Liver (tissue), 9 donors: ENCODE results near the gene CCL21. TPM values are rescaled to one million over a fixed set of nuclear protein-coding genes. Genes with fewer than 3 reads are reported as not detected.

Experiments
- DNase-seq: peaks from one replicate; pipeline ENCODE4 v3.0.0-alpha.2; 2017; ENCODE audit warnings: low spot score
- H3K27ac ChIP-seq, 2 donors: one replicate each; pipeline ENCODE4 v1.7.0; 2013; ENCODE audit warnings: inconsistent platforms in 2 of 2, low read length in 2 of 2, control low read depth in 1 of 2, low read depth in 1 of 2, mild to moderate bottlenecking in 1 of 2
- H3K27me3 ChIP-seq, 4 donors: one replicate each; pipeline versions ENCODE4 v1.6.1 to v1.7.0; 2013; ENCODE audit warnings: low read length in 3 of 4, inconsistent platforms in 1 of 4, mild to moderate bottlenecking in 1 of 4, moderate library complexity in 1 of 4; ENCODE audit not compliant: control insufficient read depth in 4 of 4, insufficient read depth in 4 of 4
- H3K36me3 ChIP-seq, 4 donors: one replicate each; pipeline versions ENCODE4 v1.6.1 to v1.7.0; 2013; ENCODE audit warnings: low read length in 3 of 4, mild to moderate bottlenecking in 3 of 4, low read depth in 1 of 4, moderate library complexity in 1 of 4; ENCODE audit not compliant: control insufficient read depth in 4 of 4, insufficient read depth in 3 of 4
- H3K4me1 ChIP-seq, 4 donors: one replicate each; pipeline versions ENCODE4 v1.6.1 to v1.7.0; 2013; ENCODE audit warnings: low read length in 3 of 4, mild to moderate bottlenecking in 3 of 4, moderate library complexity in 1 of 4; ENCODE audit not compliant: control insufficient read depth in 4 of 4, insufficient read depth in 4 of 4
- H3K4me3 ChIP-seq, 3 donors: one replicate each; pipeline versions ENCODE4 v1.6.1 to v1.7.0; 2013; ENCODE audit warnings: low read length in 3 of 3, control low read depth in 1 of 3, low read depth in 1 of 3, mild to moderate bottlenecking in 1 of 3
- H3K9ac ChIP-seq, 2 donors: one replicate each; pipeline ENCODE4 v1.7.0; 2013; ENCODE audit warnings: low read length in 2 of 2, mild to moderate bottlenecking in 2 of 2, moderate library complexity in 2 of 2, control low read depth in 1 of 2, low read depth in 1 of 2
- H3K9me3 ChIP-seq, 4 donors: one replicate each; pipeline versions ENCODE4 v1.6.1 to v1.7.0; 2013; ENCODE audit warnings: low read length in 3 of 4; ENCODE audit not compliant: control insufficient read depth in 4 of 4
- FOXA2 ChIP-seq: IDR thresholded peaks from 2 replicates; pipeline ENCODE4 v1.6.1; 2016; ENCODE audit warnings: antibody characterized with exemption
- HNF4A ChIP-seq, 2 donors: conservative IDR thresholded peaks; 2 replicates each; pipeline ENCODE4 v1.6.1; 2016; ENCODE audit warnings: antibody characterized with exemption in 2 of 2, mild to moderate bottlenecking in 2 of 2
- HNF4G ChIP-seq: IDR thresholded peaks from 2 replicates; pipeline ENCODE4 v1.6.1; 2016; ENCODE audit warnings: antibody characterized with exemption
- JUND ChIP-seq, 2 donors: IDR thresholded peaks; 2 replicates each; pipeline ENCODE4 v1.6.1; 2016; ENCODE audit warnings: antibody characterized with exemption in 2 of 2
- NR2F2 ChIP-seq: IDR thresholded peaks from 2 replicates; pipeline ENCODE4 v1.6.1; 2016; ENCODE audit warnings: antibody characterized with exemption
- RAD21 ChIP-seq, 2 donors: IDR thresholded peaks; 2 replicates each; pipeline ENCODE4 v1.6.1; 2016; ENCODE audit warnings: antibody characterized with exemption in 2 of 2, mild to moderate bottlenecking in 2 of 2
- RXRA ChIP-seq, 2 donors: IDR thresholded peaks; 2 replicates each; pipeline ENCODE4 v1.6.1; 2017 to 2018; ENCODE audit warnings: antibody characterized with exemption in 2 of 2, mild to moderate bottlenecking in 1 of 2
- SP1 ChIP-seq: IDR thresholded peaks from 2 replicates; pipeline ENCODE4 v1.6.1; 2018; ENCODE audit warnings: antibody characterized with exemption, mild to moderate bottlenecking
- TAF1 ChIP-seq: conservative IDR thresholded peaks from 2 replicates; pipeline ENCODE4 v1.6.1; 2016; ENCODE audit warnings: antibody characterized with exemption, mild to moderate bottlenecking
- YY1 ChIP-seq: IDR thresholded peaks from 2 replicates; pipeline ENCODE4 v1.6.1; 2016; ENCODE audit warnings: antibody characterized with exemption, mild to moderate bottlenecking
- WGBS: extraction: QIAGEN DNeasy Blood & Tissue Kit; methylation state at CpG from one replicate; pipeline ENCODE4 v1.1.7; 2013; 5-methylcytosine and 5-hydroxymethylcytosine counted together
- polyA plus RNA-seq, 2 donors: library from polyadenylated mRNA; stranded (reverse) in 1 of 2; unstranded in 1 of 2; fragments of 200-250 nt in 1 of 2; fragments of >200 nt in 1 of 2; fragmentation: Nextera tagmentation in 1 of 2; extraction: Ambion mirVana in 1 of 2; gene quantifications; one replicate each; pipeline versions ENCODE4 v1.2.1 to v1.2.3, GENCODE V29; 2013 to 2015
- total RNA-seq, 2 donors: library from RNA; depleted of rRNA; stranded (reverse); fragments of >200 nt; gene quantifications; one replicate each; pipeline ENCODE4 v1.2.3, GENCODE V29; 2014
- TF ChIP-seq, protein P1 (sequence below): IDR thresholded peaks from 2 replicates; pipeline ENCODE4 v1.6.1; 2016; ENCODE audit warnings: antibody characterized with exemption, mild to moderate bottlenecking
- TF ChIP-seq, protein P2 (sequence below): IDR thresholded peaks from 2 replicates; pipeline ENCODE4 v1.6.1; 2016; ENCODE audit warnings: antibody characterized with exemption
- TF ChIP-seq, protein P3 (sequence below): IDR thresholded peaks from 2 replicates; pipeline ENCODE4 v1.6.1; 2016; ENCODE audit warnings: antibody characterized with exemption
- TF ChIP-seq, protein P4 (sequence below): fragments of 150-350 bp; IDR thresholded peaks from 2 replicates; pipeline ENCODE4 v1.5.1; 2017; ENCODE audit warnings: improper control_type of control experiment, low read depth, low read length; ENCODE audit not compliant: missing input control
- donor health status: healthy.
- donor health status: healthy.
- donor health status: healthy.
- donor health status: healthy.
- donor health status: healthy.

CCL21 gene
- total and polyA plus RNA-seq, 4 donors: 2.2 to 31.0 (median 10.6) TPM

DNA sequence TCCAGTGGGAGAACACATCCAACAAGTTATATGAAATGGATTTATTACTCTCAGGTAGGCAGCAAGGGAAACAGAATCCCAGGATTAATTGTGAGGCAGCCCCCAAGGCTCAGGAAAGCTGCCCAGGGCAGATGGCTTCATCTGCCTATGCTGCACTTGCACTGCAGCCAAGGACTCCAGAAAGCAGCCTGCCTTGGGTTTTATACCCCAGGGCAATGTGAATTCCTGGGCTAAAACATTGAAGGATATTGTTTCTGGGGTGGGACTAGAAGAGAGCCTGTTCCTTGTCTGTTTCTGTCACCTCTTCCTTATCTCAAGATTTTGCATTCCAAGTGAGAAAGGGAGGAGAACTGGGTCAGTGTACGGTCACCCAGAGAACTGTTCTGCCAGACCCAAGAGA lies 38.6 kb downstream of the CCL21 start:
- Histone ChIP-seq H3K27ac (no peak overlapping the region), H3K4me1 (peaks cover 2 to 21% (median 17%) of the 10 kb centered on the region in 4 donors), H3K27me3 (no peaks in the 10 kb centered on the region), H3K9ac (no peak overlapping the region), H3K4me3 (no peak overlapping the region), H3K36me3 (peaks cover 0 to 5% (median 0%) of the 10 kb centered on the region in 4 donors), H3K9me3 (no peaks in the 10 kb centered on the region)
- 90% methylated on average over 1 of the region's 1 CpG for WGBS
- TF ChIP-seq, protein P1, sequence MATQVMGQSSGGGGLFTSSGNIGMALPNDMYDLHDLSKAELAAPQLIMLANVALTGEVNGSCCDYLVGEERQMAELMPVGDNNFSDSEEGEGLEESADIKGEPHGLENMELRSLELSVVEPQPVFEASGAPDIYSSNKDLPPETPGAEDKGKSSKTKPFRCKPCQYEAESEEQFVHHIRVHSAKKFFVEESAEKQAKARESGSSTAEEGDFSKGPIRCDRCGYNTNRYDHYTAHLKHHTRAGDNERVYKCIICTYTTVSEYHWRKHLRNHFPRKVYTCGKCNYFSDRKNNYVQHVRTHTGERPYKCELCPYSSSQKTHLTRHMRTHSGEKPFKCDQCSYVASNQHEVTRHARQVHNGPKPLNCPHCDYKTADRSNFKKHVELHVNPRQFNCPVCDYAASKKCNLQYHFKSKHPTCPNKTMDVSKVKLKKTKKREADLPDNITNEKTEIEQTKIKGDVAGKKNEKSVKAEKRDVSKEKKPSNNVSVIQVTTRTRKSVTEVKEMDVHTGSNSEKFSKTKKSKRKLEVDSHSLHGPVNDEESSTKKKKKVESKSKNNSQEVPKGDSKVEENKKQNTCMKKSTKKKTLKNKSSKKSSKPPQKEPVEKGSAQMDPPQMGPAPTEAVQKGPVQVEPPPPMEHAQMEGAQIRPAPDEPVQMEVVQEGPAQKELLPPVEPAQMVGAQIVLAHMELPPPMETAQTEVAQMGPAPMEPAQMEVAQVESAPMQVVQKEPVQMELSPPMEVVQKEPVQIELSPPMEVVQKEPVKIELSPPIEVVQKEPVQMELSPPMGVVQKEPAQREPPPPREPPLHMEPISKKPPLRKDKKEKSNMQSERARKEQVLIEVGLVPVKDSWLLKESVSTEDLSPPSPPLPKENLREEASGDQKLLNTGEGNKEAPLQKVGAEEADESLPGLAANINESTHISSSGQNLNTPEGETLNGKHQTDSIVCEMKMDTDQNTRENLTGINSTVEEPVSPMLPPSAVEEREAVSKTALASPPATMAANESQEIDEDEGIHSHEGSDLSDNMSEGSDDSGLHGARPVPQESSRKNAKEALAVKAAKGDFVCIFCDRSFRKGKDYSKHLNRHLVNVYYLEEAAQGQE: no peak
- TF ChIP-seq YY1 (no peak), JUND (IDR thresholded peaks at IDR 0.05) (no peak), TAF1 (no peak), RAD21 (IDR thresholded peaks at IDR 0.05) (no peak), HNF4A (conservative IDR thresholded peaks at IDR 0.05) (no peak), HNF4G (no peak), SP1 (no peak), NR2F2 (no peak)
- TF ChIP-seq, protein P2, sequence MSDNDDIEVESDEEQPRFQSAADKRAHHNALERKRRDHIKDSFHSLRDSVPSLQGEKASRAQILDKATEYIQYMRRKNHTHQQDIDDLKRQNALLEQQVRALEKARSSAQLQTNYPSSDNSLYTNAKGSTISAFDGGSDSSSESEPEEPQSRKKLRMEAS: no peak
- TF ChIP-seq, protein P3, sequence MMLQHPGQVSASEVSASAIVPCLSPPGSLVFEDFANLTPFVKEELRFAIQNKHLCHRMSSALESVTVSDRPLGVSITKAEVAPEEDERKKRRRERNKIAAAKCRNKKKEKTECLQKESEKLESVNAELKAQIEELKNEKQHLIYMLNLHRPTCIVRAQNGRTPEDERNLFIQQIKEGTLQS: no peak
- DNase-seq: no peak

DNA sequence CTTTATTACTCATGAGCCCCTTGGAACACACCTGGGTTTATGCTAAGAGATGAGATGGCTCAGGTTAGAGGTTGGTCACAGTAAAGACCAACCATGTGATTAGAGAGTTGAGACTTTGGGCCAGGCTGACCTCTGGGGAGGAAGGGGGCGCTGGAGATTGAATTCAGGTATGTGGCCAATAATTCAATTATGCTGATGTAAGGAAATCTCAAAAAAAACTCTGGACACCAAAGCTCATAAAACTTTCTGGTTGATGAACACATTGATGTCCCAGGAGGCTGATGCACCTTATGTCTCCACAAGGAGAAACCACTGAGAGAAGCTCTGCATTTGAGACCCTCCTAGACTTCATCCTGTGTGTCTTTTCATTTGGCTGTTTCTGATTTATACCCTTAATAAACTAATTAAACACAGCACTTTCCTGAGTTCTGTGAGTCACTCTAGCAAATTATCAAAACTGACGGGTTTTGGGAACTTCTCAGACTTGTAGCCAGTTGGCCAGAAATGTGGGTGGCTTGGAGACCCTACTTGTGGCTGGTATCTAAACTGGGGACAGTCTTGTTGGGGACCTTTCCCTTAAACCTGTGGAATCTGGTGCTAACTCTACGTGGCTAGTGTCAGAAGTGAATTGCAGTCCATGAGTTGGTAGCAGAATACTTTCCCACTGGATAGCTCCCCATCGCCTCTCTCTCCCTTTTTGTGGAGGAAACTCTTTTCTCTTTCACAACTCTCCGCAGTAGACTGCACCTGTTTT lies 40.0 kb downstream of the CCL21 start:
- 93% methylated on average over 5 of the region's 5 CpGs for WGBS

More for the DNA sequence above, 40.0 kb downstream of the CCL21 start:
- Histone ChIP-seq H3K4me1 (peaks cover 2 to 25% (median 14%) of the 10 kb centered on the region in 4 donors), H3K4me3 (no peak overlapping the region), H3K27ac (no peak overlapping the region), H3K27me3 (no peaks in the 10 kb centered on the region), H3K9ac (no peak overlapping the region), H3K36me3 (peaks cover 0 to 5% (median 0%) of the 10 kb centered on the region in 4 donors), H3K9me3 (no peaks in the 10 kb centered on the region)
- no peak for TF ChIP-seq YY1
- TF ChIP-seq, protein P3: no peak
- TF ChIP-seq HNF4A (conservative IDR thresholded peaks at IDR 0.05): no peak
- TF ChIP-seq RXRA (IDR thresholded peaks at IDR 0.05): no peak
- TF ChIP-seq NR2F2: no peak
- TF ChIP-seq, protein P4, sequence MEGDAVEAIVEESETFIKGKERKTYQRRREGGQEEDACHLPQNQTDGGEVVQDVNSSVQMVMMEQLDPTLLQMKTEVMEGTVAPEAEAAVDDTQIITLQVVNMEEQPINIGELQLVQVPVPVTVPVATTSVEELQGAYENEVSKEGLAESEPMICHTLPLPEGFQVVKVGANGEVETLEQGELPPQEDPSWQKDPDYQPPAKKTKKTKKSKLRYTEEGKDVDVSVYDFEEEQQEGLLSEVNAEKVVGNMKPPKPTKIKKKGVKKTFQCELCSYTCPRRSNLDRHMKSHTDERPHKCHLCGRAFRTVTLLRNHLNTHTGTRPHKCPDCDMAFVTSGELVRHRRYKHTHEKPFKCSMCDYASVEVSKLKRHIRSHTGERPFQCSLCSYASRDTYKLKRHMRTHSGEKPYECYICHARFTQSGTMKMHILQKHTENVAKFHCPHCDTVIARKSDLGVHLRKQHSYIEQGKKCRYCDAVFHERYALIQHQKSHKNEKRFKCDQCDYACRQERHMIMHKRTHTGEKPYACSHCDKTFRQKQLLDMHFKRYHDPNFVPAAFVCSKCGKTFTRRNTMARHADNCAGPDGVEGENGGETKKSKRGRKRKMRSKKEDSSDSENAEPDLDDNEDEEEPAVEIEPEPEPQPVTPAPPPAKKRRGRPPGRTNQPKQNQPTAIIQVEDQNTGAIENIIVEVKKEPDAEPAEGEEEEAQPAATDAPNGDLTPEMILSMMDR: no peak
- TF ChIP-seq RAD21 (IDR thresholded peaks at IDR 0.05): no peak
- TF ChIP-seq FOXA2: no peak
- no peak for DNase-seq
